Mesothelial cell of epicardium (in vitro differentiated cells): ENCODE data around the gene NLRP1. TPM values are rescaled to one million over a fixed set of nuclear protein-coding genes. Genes with fewer than 3 reads are reported as not detected.

ENCODE experiments used
- DNase-seq, 2 experiments: peaks; one replicate each; pipeline ENCODE4 v3.0.0; 2021; ENCODE audit warnings: low spot score in 2 of 2; ENCODE audit not compliant: unreplicated experiment in 2 of 2
- H3K27ac Mint-ChIP-seq: 2 replicates; pipeline ENCODE4 v1.8.0; 2021; ENCODE audit warnings: mixed read lengths
- H3K27me3 Mint-ChIP-seq: 2 replicates; pipeline ENCODE4 v1.8.0; 2021; ENCODE audit warnings: low read depth, mixed read lengths
- H3K36me3 Mint-ChIP-seq: 2 replicates; pipeline ENCODE4 v1.8.0; 2021; ENCODE audit warnings: mixed read lengths
- H3K4me1 Mint-ChIP-seq: 2 replicates; pipeline ENCODE4 v1.8.0; 2021; ENCODE audit warnings: mixed read lengths
- H3K4me3 Mint-ChIP-seq: 2 replicates; pipeline ENCODE4 v1.8.0; 2021; ENCODE audit warnings: mild to moderate bottlenecking, moderate library complexity, mixed read lengths
- H3K9me3 Mint-ChIP-seq: 2 replicates; pipeline ENCODE4 v1.8.0; 2021; ENCODE audit warnings: mixed read lengths
- total RNA-seq: library from RNA; stranded (reverse); gene quantifications from 3 replicates; pipeline ENCODE4 v1.2.1, GENCODE V29; 2021
- TF ChIP-seq, protein P1 (sequence below): fragments of 200-600 bp; sonication (generic); IDR thresholded peaks from one replicate; pipeline ENCODE4 v1.5.0; 2021; ENCODE audit warnings: antibody characterized with exemption; ENCODE audit not compliant: unreplicated experiment

NLRP1 gene
- total RNA-seq, 1 donor from 2014 or later = 37.1 TPM

DNA sequence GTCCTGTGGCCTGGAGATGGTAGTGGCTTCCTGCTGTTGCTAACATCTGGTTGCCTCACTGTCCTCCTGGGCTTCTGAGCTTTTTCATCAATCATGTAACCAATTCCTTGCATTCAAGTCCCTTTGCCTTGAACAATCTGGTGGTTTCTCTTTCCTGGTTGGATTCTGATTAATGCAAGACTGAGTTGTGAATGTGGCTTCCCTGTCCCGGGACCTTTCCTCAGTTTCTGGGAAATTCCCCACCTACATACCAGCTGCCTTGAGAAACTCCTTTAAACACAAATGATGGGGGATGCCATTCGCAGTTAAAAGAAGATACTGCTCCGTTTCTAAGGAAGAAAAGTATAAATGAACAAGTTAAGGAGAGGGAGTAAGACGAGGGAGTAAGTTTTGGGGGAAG lies 39.9 kb upstream of the NLRP1 start:
- TF ChIP-seq, protein P1, sequence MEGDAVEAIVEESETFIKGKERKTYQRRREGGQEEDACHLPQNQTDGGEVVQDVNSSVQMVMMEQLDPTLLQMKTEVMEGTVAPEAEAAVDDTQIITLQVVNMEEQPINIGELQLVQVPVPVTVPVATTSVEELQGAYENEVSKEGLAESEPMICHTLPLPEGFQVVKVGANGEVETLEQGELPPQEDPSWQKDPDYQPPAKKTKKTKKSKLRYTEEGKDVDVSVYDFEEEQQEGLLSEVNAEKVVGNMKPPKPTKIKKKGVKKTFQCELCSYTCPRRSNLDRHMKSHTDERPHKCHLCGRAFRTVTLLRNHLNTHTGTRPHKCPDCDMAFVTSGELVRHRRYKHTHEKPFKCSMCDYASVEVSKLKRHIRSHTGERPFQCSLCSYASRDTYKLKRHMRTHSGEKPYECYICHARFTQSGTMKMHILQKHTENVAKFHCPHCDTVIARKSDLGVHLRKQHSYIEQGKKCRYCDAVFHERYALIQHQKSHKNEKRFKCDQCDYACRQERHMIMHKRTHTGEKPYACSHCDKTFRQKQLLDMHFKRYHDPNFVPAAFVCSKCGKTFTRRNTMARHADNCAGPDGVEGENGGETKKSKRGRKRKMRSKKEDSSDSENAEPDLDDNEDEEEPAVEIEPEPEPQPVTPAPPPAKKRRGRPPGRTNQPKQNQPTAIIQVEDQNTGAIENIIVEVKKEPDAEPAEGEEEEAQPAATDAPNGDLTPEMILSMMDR = no peak
- Mint-ChIP-seq H3K27ac (no peak overlapping the region), H3K9me3 (no peaks in the 10 kb centered on the region), H3K4me3 (no peak overlapping the region), H3K27me3 (peaks cover 30% of the 10 kb centered on the region), H3K36me3 (no peaks in the 10 kb centered on the region), H3K4me1 (no peaks in the 10 kb centered on the region)
- DNase-seq = no peak

- no peak for DNase-seq
- H3K4me3 Mint-ChIP-seq = no peak overlapping the region
- TF ChIP-seq, protein P1 = no peak
- peaks cover 32% of the 10 kb centered on the region for H3K27me3 Mint-ChIP-seq
- H3K27ac Mint-ChIP-seq = no peak overlapping the region
- no peaks in the 10 kb centered on the region for H3K36me3 Mint-ChIP-seq
- no peaks in the 10 kb centered on the region for H3K4me1 Mint-ChIP-seq
- H3K9me3 Mint-ChIP-seq = no peaks in the 10 kb centered on the region
Measured at GRCh38 chr17:5621729-5622128, 37.4 kb upstream of the NLRP1 start.

- DNase-seq = no peak
- Mint-ChIP-seq H3K9me3 (no peaks in the 10 kb centered on the region), H3K4me1 (no peaks in the 10 kb centered on the region), H3K4me3 (no peak overlapping the region), H3K36me3 (no peaks in the 10 kb centered on the region), H3K27ac (no peak overlapping the region), H3K27me3 (peaks cover 34% of the 10 kb centered on the region)
- TF ChIP-seq, protein P1 = no peak
Measured at GRCh38 chr17:5621026-5621425, 36.7 kb upstream of the NLRP1 start.

- no peaks in the 10 kb centered on the region for H3K9me3 Mint-ChIP-seq
- H3K27me3 Mint-ChIP-seq = peaks cover 40% of the 10 kb centered on the region
- DNase-seq = no peak
- H3K4me3 Mint-ChIP-seq = no peak overlapping the region
- TF ChIP-seq, protein P1 = no peak
- no peak overlapping the region for H3K27ac Mint-ChIP-seq
- H3K36me3 Mint-ChIP-seq = no peaks in the 10 kb centered on the region
- H3K4me1 Mint-ChIP-seq = no peaks in the 10 kb centered on the region
Measured at GRCh38 chr17:5619088-5619740, 34.9 kb upstream of the NLRP1 start.

DNA sequence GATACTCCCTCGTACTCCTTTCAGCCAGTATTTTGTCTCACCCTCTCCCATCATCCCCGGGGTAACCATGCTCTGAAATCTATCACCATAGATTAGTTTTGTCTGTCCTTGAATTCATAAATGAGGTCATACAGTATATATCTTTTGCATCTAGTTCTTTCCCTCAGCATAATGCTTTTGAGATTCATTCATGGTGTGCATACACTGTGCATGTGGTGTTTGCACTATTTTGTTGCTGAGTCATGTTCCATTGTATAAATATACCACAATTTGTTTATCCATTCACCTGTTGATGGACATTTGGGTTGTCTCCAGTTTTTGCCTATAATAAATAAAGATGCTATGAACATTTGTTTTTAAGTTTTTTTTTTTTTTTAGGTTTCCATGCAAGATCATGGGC lies 34.2 kb upstream of the NLRP1 start:
- Mint-ChIP-seq H3K4me3 (no peak overlapping the region), H3K27me3 (peaks cover 48% of the 10 kb centered on the region), H3K4me1 (no peaks in the 10 kb centered on the region), H3K27ac (no peak overlapping the region), H3K36me3 (no peaks in the 10 kb centered on the region), H3K9me3 (no peaks in the 10 kb centered on the region)
- no peak for DNase-seq
- TF ChIP-seq, protein P1 = no peak

DNA sequence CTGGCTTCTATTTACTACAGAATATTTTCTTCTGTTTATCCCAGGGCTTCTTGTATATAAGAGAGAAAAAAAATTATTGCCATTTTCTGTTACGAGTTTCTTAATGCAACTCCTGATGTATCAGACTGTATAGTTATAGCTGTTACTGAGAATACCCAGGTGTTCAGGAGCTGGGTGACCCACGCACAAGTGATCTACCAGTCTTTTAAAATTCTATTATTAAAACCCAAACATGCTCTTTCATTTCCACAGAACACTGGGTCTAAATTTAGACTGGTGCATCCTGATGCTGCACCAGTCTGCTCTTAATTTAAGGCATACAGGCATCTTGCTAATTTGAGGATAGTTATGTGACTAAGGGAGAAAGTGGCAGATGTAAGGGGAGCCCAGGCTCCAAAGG lies 31.2 kb upstream of the NLRP1 start:
- H3K36me3 Mint-ChIP-seq = no peaks in the 10 kb centered on the region
- H3K9me3 Mint-ChIP-seq = no peaks in the 10 kb centered on the region
- no peaks in the 10 kb centered on the region for H3K4me1 Mint-ChIP-seq
- H3K4me3 Mint-ChIP-seq = no peak overlapping the region
- TF ChIP-seq, protein P1 = no peak
- peaks cover 44% of the 10 kb centered on the region for H3K27me3 Mint-ChIP-seq
- DNase-seq = no peak
- no peak overlapping the region for H3K27ac Mint-ChIP-seq
